OCI-LY7 (cell line): ENCODE results near the gene CELF2. TPM values are rescaled to one million over a fixed set of nuclear protein-coding genes. Genes with fewer than 3 reads are reported as not detected.

Experiments
- BruUV-seq: library from RNA; stranded (reverse); fragments of 400-500 nt; replicated peaks from 2 replicates; lab custom pipeline; 2021; lab: Mats Ljungman, UMichigan
- CTCF ChIA-PET: fragments of 300-600 bp; sonication (Branson Sonifier 250); formaldehyde crosslinking; loops from one replicate; lab custom pipeline; 2022; ENCODE audit warnings: antibody characterized with exemption; ENCODE audit not compliant: unreplicated experiment; lab: Charles Lee
- POLR2A ChIA-PET: fragments of 300-600 bp; sonication (Branson Sonifier 250); formaldehyde crosslinking; loops from one replicate; lab custom pipeline; 2022; ENCODE audit warnings: antibody characterized with exemption; lab: Charles Lee
- DNase-seq: peaks from one replicate; pipeline ENCODE4 v3.0.0-alpha.2; 2015; ENCODE audit warnings: low spot score
- H2AFZ ChIP-seq: fragments of 200-600 bp; sonication (generic), shearing (Covaris generic); 2 replicates; pipeline ENCODE4 v1.6.1; 2014; ENCODE audit warnings: mild to moderate bottlenecking, antibody characterized with exemption, low read length, moderate library complexity
- H3K27ac ChIP-seq: fragments of 200-600 bp; sonication (generic); 2 replicates; pipeline ENCODE4 v1.5.1; 2014; ENCODE audit warnings: mixed run types, low read depth, mild to moderate bottlenecking, moderate library complexity, low read length, inconsistent platforms; ENCODE audit not compliant: poor library complexity, severe bottlenecking
- H3K36me3 ChIP-seq: fragments of 200-600 bp; sonication (generic); 2 replicates; pipeline ENCODE4 v1.6.1; 2014; ENCODE audit warnings: mild to moderate bottlenecking, antibody characterized with exemption, low read length, moderate library complexity, mixed read lengths; ENCODE audit not compliant: insufficient read depth
- H3K4me1 ChIP-seq: fragments of 200-600 bp; sonication (generic); 2 replicates; pipeline ENCODE4 v1.5.1; 2014; ENCODE audit warnings: mild to moderate bottlenecking, low read length; ENCODE audit not compliant: insufficient read depth, poor library complexity, severe bottlenecking
- H3K4me2 ChIP-seq: fragments of 200-600 bp; sonication (generic); 2 replicates; pipeline ENCODE4 v1.6.1; 2014; ENCODE audit warnings: mild to moderate bottlenecking, low read length
- H3K4me3 ChIP-seq: fragments of 200-600 bp; sonication (generic); 2 replicates; pipeline ENCODE4 v1.5.1; 2014; ENCODE audit warnings: mild to moderate bottlenecking, low read depth, low read length; ENCODE audit not compliant: poor library complexity, severe bottlenecking
- H3K79me2 ChIP-seq: fragments of 200-600 bp; sonication (generic); 2 replicates; pipeline ENCODE4 v1.6.1; 2016; ENCODE audit warnings: low read depth, mild to moderate bottlenecking, low read length, moderate library complexity, mixed read lengths; ENCODE audit not compliant: insufficient read depth
- H3K9me2 ChIP-seq: fragments of 200-600 bp; sonication (generic); 2 replicates; pipeline ENCODE4 v1.6.1; 2016; ENCODE audit warnings: mild to moderate bottlenecking, low read length, mixed read lengths; ENCODE audit not compliant: insufficient read depth
- H3K9me3 ChIP-seq: fragments of 200-600 bp; sonication (generic); 2 replicates; pipeline ENCODE4 v1.6.1; 2014; ENCODE audit warnings: mild to moderate bottlenecking, mixed run types, low read length, mixed read lengths
- H4K20me1 ChIP-seq: fragments of 200-600 bp; sonication (generic); 2 replicates; pipeline ENCODE4 v1.6.1; 2014; ENCODE audit warnings: mild to moderate bottlenecking, antibody characterized with exemption, low read length, moderate library complexity, mixed read lengths; ENCODE audit not compliant: insufficient read depth
- EZH2phosphoT487 ChIP-seq: fragments of 200-600 bp; sonication (generic); IDR thresholded peaks from 2 replicates; pipeline ENCODE4 v1.6.1; 2018; ENCODE audit warnings: low read depth, borderline replicate concordance, mild to moderate bottlenecking, mixed run types, antibody characterized with exemption, low read length, moderate library complexity, mixed read lengths
- intact Hi-C: fragments of 100-400 bp; cut with micrococcal nuclease; formaldehyde crosslinking; loops from one replicate; pipeline ENCODE4 v1.10.0; 2022; ENCODE audit not compliant: unreplicated experiment
- total RNA-seq, 2 experiments: library from RNA; depleted of rRNA in 1 of 2; stranded (reverse); fragments of >200 nt in 1 of 2; shearing (Covaris generic) in 1 of 2; gene quantifications; 2 replicates each; pipeline ENCODE4 v1.2.3, GENCODE V29; 2014 to 2022
- TF ChIP-seq, protein P1 (sequence below): fragments of 200-600 bp; sonication (generic); conservative IDR thresholded peaks from 2 replicates; pipeline ENCODE4 v1.5.1; 2014; ENCODE audit warnings: mild to moderate bottlenecking, antibody characterized with exemption, low read length, moderate library complexity, mixed read lengths

CELF2 gene
- total RNA-seq, 2 experiments from 2014 or later, result 5.4 to 19.1 TPM

- intact Hi-C loops, result no loop called here
- no TSS peak for BruUV-seq
- no peak for DNase-seq
- H4K20me1 ChIP-seq, result no peaks in the 10 kb centered on the region
- H3K4me2 ChIP-seq, result no peak overlapping the region
- H2AFZ ChIP-seq, result no peak overlapping the region
- H3K9me3 ChIP-seq, result no peaks in the 10 kb centered on the region
- H3K4me3 ChIP-seq, result no peak overlapping the region
- no peaks in the 10 kb centered on the region for H3K9me2 ChIP-seq
- H3K79me2 ChIP-seq, result no peaks in the 10 kb centered on the region
- POLR2A ChIA-PET, result no interaction called here
- no peaks in the 10 kb centered on the region for H3K4me1 ChIP-seq
- no peaks in the 10 kb centered on the region for H3K36me3 ChIP-seq
- CTCF ChIA-PET, result no interaction called here
- no peak overlapping the region for H3K27ac ChIP-seq
- TF ChIP-seq EZH2phosphoT487, result no peak
- TF ChIP-seq, protein P1, sequence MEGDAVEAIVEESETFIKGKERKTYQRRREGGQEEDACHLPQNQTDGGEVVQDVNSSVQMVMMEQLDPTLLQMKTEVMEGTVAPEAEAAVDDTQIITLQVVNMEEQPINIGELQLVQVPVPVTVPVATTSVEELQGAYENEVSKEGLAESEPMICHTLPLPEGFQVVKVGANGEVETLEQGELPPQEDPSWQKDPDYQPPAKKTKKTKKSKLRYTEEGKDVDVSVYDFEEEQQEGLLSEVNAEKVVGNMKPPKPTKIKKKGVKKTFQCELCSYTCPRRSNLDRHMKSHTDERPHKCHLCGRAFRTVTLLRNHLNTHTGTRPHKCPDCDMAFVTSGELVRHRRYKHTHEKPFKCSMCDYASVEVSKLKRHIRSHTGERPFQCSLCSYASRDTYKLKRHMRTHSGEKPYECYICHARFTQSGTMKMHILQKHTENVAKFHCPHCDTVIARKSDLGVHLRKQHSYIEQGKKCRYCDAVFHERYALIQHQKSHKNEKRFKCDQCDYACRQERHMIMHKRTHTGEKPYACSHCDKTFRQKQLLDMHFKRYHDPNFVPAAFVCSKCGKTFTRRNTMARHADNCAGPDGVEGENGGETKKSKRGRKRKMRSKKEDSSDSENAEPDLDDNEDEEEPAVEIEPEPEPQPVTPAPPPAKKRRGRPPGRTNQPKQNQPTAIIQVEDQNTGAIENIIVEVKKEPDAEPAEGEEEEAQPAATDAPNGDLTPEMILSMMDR, result no peak
Observed at GRCh38 chr10:11331726-11332125, 314.1 kb downstream of the CELF2 start.

DNA sequence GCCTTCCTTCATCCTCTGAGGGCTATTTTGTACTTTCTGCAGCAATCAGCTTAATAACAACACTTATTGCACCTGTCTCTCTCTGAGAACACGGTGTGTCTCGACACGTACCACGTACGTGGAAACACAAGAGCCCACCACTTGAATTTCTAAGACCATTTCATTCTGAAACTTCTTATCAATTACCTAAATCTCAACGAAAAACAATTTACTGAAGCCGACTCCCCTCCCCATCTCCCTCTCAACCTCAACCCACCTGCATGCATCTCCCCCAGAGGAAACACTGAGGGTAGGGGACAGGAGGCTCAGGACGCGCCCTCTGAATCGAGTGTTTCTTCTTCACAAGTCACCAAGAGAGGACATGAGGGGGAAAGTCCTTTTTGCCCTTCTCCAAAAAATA lies 315.2 kb downstream of the CELF2 start:
- Histone ChIP-seq H2AFZ (no peak overlapping the region), H3K4me2 (no peak overlapping the region), H3K79me2 (no peaks in the 10 kb centered on the region), H3K36me3 (no peaks in the 10 kb centered on the region), H3K9me3 (no peaks in the 10 kb centered on the region), H4K20me1 (no peaks in the 10 kb centered on the region), H3K27ac (no peak overlapping the region), H3K4me1 (no peaks in the 10 kb centered on the region), H3K9me2 (no peaks in the 10 kb centered on the region), H3K4me3 (no peak overlapping the region)
- no TSS peak for BruUV-seq
- POLR2A ChIA-PET, result no interaction called here
- TF ChIP-seq, protein P1, result no peak
- TF ChIP-seq EZH2phosphoT487, result no peak
- DNase-seq, result no peak
- intact Hi-C loops, result no loop called here
- CTCF ChIA-PET, result no interaction called here

DNA sequence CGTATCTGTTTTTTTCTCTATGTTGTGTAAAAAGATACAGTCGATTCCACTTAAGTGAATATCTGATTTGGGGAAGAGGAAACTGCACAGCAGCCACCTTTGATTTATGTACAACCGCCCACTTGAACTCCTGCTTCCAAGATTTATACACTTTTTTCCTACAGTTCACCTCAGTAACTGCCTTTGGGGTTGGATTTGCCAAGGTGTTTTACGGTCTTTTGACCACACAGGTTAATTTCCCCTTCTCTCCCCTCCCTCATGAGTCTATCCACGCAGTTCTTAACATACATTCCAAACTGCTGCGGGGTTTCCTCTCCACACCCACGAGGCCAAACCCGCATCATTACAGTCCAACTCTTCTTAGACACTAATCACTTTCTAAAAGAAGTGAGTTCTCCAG lies 316.8 kb downstream of the CELF2 start:
- BruUV-seq, result no TSS peak
- no peak for TF ChIP-seq EZH2phosphoT487
- TF ChIP-seq, protein P1, result no peak
- no peaks in the 10 kb centered on the region for H3K9me3 ChIP-seq
- no peaks in the 10 kb centered on the region for H3K4me1 ChIP-seq
- no peak overlapping the region for H3K4me3 ChIP-seq
- no peaks in the 10 kb centered on the region for H3K9me2 ChIP-seq
- DNase-seq, result no peak
- no peak overlapping the region for H3K27ac ChIP-seq
- intact Hi-C loops, result no loop called here
- H3K4me2 ChIP-seq, result no peak overlapping the region
- no peaks in the 10 kb centered on the region for H3K36me3 ChIP-seq
- H2AFZ ChIP-seq, result no peak overlapping the region
- ChIA-PET POLR2A (interaction anchor here (0.8 kb wide), 1 partner anchor 33 kb away, joined by 3 read pairs; no protein-coding TSS in a partner anchor), CTCF (no interaction called here)
- no peaks in the 10 kb centered on the region for H3K79me2 ChIP-seq
- H4K20me1 ChIP-seq, result no peaks in the 10 kb centered on the region
